OCI-LY7 (cell line): ENCODE data around the gene CRTC1.

Source experiments
- CTCF ChIP-seq: fragments of 200-600 bp; sonication (generic); conservative IDR thresholded peaks from 2 replicates; pipeline ENCODE4 v1.5.1; 2014; ENCODE audit warnings: mild to moderate bottlenecking, antibody characterized with exemption, low read length, moderate library complexity, mixed read lengths
- EZH2phosphoT487 ChIP-seq: fragments of 200-600 bp; sonication (generic); IDR thresholded peaks from 2 replicates; pipeline ENCODE4 v1.6.1; 2018; ENCODE audit warnings: low read depth, borderline replicate concordance, mild to moderate bottlenecking, mixed run types, antibody characterized with exemption, low read length, moderate library complexity, mixed read lengths

GRCh38 chr19:18769989-18770528, 86.6 kb downstream of the CRTC1 start:
- TF ChIP-seq EZH2phosphoT487 (no peak), CTCF (no peak)
